GM21529 (cell line): Measurements from ENCODE around the gene TMC7.
"Not testable (repeated sequence)": the region's sequence is repeated elsewhere in the genome, so short reads cannot be mapped to it uniquely, and the experiment has no call there.

Source experiments
- ATAC-seq: cut with Tn5 transposase; IDR thresholded peaks from one replicate; pipeline ENCODE4 v1.9.1; 2021; ENCODE audit not compliant: unreplicated experiment

TMC7 gene

DNA sequence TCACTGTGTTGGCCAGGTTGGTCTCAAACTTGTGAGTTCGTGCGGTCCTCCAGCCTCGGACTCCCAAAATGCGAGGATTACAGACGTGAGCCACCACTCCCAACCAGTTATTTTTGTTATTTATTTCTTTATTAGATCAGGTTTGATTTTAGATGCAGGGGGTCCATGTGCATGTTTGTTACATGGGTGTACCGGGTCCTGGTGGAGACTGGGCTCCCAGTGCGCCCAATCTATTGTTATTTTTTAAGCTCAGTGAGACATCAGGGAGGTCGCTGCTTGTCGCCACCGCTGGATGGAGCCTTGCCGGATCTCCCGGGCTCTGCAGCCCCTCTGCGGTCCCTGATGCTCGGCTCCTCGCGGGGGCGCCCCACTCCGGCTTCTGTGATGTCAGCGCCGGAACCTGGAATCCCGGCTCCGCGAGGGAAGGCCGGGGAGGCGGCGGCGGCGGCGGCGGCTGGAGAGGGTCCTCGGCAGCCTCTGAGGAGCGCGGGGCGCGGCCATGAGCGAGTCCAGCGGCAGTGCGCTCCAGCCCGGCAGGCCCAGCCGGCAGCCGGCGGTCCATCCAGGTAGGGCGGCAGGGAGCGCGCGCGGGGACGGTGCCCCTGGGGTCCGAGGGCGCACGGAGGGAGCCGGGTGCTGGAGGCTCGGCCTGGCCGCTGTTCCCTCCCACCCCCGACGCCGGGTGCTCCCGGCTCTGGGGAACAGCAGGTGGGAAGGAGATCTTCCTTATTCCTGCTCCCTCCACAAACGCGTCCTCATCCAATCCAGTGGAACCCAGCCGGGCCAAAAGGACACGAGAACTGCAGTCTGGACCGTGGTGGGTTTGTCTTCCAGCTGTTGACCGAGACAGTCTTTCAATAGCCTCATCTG is at the start of gene TMC7:
Gene TMC7, plus strand, starts transcription at position 370 of the 870 bp plus-strand sequence. Its CDS starts 130 bp downstream, at position 500.
- no peak for ATAC-seq

GRCh38 chr16:18936727-18937340 is 46.9 kb upstream of the TMC7 start:
- ATAC-seq: no peak

- ATAC-seq: no peak
Observed at GRCh38 chr16:18937390-18937789, 46.3 kb upstream of the TMC7 start.

GRCh38 chr16:18938986-18939385 is 44.7 kb upstream of the TMC7 start:
- no peak for ATAC-seq

DNA sequence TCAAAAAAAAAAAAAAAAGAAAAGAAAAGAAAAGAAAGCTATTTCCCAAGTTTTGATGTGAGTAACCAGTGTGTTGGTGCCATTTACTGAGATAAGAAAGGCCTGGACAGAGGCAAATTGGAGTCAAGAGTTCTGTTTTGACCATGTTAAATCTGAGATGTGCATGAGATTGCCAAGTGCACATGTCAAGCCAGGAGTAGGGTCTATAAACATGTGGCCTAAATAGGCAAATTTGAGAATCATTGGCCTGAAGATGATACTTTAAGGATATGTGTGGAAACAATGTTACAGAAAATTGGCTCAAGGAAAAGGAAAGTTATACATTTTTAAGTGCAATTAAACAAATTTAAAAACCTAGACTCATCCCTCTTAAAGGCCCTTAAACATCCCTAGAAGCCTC is 42.3 kb upstream of the TMC7 start:
- no peak for ATAC-seq

DNA sequence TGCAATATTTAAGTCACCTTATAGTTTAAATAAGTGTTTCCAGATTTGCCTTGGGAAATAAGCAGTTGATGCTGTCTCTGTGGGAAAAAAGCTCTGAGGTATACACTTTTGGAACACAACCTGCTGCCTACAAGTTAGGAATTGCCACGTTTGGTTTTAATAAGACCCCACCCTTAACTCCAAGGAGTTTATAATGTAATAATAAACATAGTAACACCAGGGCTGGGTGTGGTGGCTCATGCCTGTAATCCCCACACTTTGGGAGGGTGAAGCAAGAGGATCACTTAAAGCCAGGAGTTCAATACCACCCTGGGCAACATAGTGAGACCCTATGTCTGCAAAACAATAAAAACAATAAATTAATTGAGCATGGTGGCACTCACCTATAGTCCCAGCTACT is 41.7 kb upstream of the TMC7 start:
- no peak for ATAC-seq

DNA sequence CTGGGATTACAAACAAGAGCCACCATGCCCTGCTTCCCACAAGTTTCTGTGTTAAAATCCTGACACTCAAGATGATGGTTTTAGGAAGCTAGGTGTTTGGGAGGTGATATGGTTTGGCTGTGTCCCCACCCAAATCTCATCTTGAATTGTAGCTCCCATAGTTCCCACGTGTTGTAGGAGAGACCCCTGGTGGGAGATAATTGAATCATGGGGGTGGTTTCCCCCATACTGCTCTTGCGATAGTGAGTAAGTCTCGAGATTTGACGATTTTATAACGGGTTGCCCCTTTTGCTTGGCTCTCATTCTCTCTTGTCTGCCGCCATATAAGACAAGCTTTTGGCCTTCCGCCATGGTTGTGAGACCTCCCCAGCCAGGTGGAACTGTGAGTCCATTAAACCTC is 40.3 kb upstream of the TMC7 start:
- ATAC-seq: no peak

- no peak for ATAC-seq
Observed at GRCh38 chr16:18945233-18945632, 38.5 kb upstream of the TMC7 start.

DNA sequence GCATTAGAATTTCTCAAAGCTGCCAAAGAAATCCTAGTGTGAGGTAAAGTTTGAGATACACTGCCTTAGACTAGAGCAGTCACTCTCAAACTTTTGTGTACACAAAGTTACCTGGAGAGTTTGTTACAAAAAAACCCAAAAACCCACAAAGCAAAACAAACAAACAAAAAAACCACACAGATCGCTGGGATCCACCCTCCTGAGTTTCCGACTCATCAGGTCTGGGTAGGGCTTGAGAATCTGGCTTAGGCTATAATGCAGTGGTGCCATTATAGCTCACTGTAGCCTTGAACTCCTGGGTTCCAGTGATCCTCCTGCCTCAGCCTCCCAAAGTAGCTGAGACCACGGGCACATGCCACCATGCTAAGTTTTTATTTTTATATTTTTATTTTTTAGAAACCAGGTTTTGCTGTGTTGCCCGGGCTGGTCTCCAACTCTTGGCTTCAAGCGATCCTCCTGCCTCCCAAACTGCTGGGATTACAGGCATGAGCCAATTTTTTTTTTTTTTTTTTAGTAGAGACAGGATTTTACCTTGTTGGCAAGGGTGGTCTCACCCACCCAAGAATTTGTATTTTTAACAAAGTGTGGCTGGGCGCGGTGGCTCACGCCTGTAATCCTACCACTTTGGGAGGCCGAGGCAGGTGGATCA is 35.2 kb upstream of the TMC7 start:
- ATAC-seq: no peak

DNA sequence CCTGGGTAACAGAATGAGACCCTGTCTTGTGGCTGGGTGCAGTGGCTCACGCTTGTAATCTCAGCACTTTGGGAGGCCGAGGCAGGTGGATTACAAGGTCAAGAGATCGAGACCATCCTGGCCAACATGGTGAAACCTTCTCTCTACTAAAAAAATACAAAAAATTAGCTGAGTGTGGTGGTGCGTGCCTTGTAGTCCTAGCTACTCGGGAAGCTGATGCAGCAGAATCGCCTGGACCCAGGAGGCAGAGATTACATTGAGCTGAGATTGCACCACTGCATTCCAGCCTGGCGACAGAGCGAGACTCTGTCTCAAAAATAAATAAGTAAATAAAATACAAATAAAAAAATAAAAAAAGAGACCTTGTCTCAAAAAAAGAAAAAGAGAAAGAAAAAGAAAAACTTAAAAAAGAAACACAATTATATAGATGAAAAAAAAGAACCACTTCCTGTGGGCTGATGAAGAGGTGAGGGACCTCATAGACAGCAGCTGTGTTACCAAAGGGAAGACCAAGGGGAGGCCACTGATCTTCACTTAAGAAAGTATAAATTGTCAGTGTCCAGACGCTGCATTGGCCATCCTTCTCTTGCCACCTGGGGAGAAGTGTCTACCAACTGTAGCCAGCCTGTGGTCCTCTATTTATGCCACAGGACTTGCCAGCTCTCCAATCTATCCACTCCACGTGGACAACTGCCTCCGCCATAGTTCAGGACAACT is 33.1 kb upstream of the TMC7 start:
- ATAC-seq: no peak

DNA sequence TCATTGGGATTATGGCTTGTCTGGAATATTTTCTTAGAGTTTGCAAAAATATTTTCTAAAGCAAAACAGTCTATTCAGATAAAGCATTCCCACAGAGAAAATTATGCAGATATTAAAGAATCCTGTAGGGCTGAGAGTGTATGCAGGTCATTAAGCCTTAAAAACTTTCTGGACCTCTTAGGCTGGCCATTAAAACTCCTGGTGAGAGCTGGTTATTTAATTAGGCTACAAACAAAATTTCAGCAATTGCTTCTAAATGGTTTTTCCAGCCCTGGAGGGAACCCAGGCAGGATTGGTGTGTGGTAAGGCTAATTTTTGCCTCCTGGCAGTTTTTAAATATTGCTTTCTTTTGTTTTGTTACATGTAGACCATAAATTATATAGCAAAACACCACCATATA is 30.2 kb upstream of the TMC7 start:
- no peak for ATAC-seq

- ATAC-seq: not testable (repeated sequence)
Observed at GRCh38 chr16:18955874-18956580, 27.7 kb upstream of the TMC7 start.

DNA sequence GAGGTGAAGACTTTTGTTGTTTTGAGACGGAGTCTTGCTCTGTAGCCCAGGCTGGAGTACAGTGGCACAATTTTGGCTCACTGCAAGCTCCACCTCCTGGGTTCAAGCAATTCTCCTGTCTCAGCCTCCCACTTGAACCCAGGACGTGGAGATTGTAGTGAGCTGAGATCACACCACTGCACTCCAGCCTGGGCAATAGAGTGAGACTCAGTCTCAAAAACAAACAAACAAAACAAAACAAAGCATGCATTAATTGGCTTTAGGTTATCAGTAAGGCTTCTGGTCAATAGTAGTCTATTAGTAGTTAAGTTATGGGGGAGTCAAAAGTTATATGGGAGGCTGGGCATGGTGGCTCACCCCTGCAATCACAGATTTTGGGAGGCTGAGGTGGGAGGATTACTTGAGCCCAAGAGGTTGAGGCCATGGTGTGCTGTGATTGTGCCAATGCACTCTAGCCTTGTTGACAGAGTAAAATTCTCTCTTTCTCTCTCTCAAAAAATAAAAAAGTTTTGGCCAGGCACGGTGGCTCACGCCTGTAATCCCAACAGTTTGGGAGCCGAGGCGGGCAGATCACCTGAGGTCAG is 27.0 kb upstream of the TMC7 start:
- not testable (repeated sequence) for ATAC-seq

DNA sequence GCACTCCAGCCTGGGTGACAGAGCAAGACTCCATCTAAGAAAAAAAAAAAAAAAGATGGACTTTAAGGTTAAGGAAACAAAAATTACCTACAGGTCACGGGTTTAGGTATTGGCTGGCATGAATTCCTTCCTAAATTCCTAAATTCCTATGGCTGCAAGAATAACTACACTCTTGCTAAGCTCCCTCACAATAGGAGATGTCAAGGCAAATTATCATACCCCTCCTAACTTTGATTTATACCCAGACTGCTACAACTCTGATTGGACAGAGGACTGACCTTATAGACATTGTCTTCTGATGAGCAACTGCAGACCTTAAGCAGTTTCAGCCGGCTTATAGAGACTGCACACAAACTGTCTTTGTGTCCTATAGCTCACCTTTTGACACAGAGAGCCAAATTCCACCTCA is 25.1 kb upstream of the TMC7 start:
- ATAC-seq: no peak

DNA sequence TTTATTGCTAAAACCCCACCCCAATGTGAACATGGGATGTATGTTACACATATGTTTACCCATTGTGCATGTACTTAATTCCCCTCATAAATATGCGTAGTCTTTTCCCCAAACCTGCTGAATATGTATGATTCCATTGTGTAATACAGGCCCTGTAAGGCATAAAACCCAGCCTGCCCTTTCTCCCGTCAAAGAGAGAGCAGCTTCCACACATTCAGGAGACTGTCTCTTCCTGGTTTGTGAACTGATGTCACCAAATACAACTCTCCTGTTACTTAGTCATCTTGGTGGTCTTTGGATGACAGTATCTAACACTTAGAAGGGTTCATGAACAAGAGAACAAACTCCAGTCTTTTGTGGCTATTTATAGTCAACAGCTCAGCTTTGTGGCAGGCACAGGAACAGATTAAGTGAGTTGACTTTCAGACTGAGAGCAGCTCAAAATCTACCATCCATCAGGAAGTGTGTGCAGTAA is 24.7 kb upstream of the TMC7 start:
- ATAC-seq: no peak

GRCh38 chr16:18965555-18965954 is 18.2 kb upstream of the TMC7 start:
- ATAC-seq: no peak

DNA sequence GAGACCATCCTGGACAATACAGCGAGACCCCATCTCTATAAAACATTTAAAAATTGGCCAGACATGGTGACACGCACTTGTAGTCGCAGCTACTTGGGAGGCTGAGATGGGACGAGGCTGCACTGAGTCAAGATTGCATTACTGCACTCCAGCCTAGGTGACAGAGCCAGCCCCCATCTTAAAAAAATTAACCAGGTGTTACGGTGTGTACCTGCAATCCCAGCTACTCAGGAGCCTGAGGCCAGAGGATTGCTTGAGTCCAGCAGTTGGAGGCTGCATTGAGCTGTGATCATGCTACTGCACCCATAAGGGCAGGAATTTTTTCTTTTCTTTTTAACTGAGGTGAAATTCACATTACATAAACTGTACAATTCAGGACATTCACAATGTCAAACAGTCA is 16.9 kb upstream of the TMC7 start:
- no peak for ATAC-seq

GRCh38 chr16:18969050-18969854 is 14.5 kb upstream of the TMC7 start:
- ATAC-seq: peak; percentile 55

DNA sequence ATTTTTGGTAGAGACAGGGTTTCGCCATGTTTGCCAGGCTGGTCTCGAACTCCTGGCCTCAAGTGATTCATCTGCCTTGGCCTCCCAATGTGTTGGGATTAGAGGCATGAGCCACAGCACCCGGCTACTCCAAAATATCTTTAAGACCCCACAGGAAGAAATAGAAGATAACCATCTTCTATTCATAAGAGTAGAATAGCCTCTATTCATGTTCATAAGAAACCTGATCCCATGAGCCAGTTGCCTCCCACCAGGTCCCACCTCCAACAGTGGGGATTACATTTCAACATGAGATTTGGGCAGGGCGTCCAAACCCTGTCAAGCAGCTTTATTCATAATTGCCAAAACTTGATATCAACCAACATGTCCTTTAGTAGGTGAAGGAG is 13.9 kb upstream of the TMC7 start:
- ATAC-seq: no peak
